HepG2 (cell line): Measurements from ENCODE around the gene ERRFI1. TPM values are rescaled to one million over a fixed set of nuclear protein-coding genes. Genes with fewer than 3 reads are reported as not detected.
A peak's percentile ranks its signal among the peaks of the same experiment; 100 is the strongest.

Experiments used
- ATAC-seq: fragments of 200-7000 bp; cut with Tn5 transposase; 3 replicates; pipeline ENCODE4 v1.9.1; 2020; ENCODE audit warnings: mild to moderate bottlenecking, moderate library complexity
- BruUV-seq: library from RNA; stranded (reverse); fragments of 400-500 nt; replicated peaks from 2 replicates; lab custom pipeline; 2021; lab: Mats Ljungman, UMichigan
- CTCF ChIA-PET: fragments of 300-600 bp; formaldehyde crosslinking; extraction: SDS; loops from one replicate; lab custom pipeline; 2021; ENCODE audit warnings: low total read pairs, inconsistent platforms, low intra/inter-chr PET ratio; lab: Yijun Ruan, JAX
- POLR2A ChIA-PET: fragments of 350-600 bp; sonication (Branson Sonifier 250); formaldehyde crosslinking; loops from one replicate; lab custom pipeline; 2020; ENCODE audit warnings: antibody characterized with exemption, inconsistent platforms; lab: Yijun Ruan, JAX
- DNase-seq: peaks from one replicate; pipeline ENCODE4 v3.0.0-alpha.2; 2015; ENCODE audit warnings: low spot score
- FAIRE-seq: peaks from 3 replicates; lab custom pipeline; 2011; peaks lifted over from hg19 to GRCh38; lab: Jason Lieb, UNC
- H2AFZ ChIP-seq: one replicate; pipeline ENCODE4 v1.6.1; 2011; ENCODE audit warnings: low read length, inconsistent platforms
- H3K27ac ChIP-seq: fragments of 300-600 bp; 3 replicates; pipeline ENCODE4 v1.8.0; 2011; ENCODE audit warnings: mixed run types, mild to moderate bottlenecking, mixed read lengths, low read length, inconsistent platforms; ENCODE audit not compliant: insufficient read depth; ENCODE audit errors: extremely low read length
- H3K27me3 ChIP-seq, 2 experiments: fragments of 200-600 bp in 1 of 2; 2 replicates in 1 of 2; 3 replicates in 1 of 2; pipeline versions ENCODE4 v1.6.0 to v1.8.0; 2011; ENCODE audit warnings: low read length in 2 of 2, mild to moderate bottlenecking in 2 of 2, moderate library complexity in 2 of 2, inconsistent platforms in 1 of 2; ENCODE audit not compliant: insufficient read depth in 2 of 2, control insufficient read depth in 1 of 2
- H3K36me3 ChIP-seq, 2 experiments: fragments of 200-600 bp in 1 of 2; replicated peaks in 1 of 2; 2 replicates in 1 of 2; 3 replicates in 1 of 2; pipeline versions ENCODE4 v1.5.1 to v1.8.0; 2011; ENCODE audit warnings: low read length in 2 of 2, inconsistent platforms in 1 of 2; ENCODE audit not compliant: insufficient read depth in 2 of 2, control insufficient read depth in 1 of 2
- H3K4me1 ChIP-seq: 2 replicates; pipeline ENCODE4 v1.5.1; 2012; ENCODE audit warnings: low read length, inconsistent platforms; ENCODE audit not compliant: insufficient read depth
- H3K4me2 ChIP-seq: 2 replicates; pipeline ENCODE4 v1.6.0; 2011; ENCODE audit warnings: low read depth, low read length, inconsistent platforms
- H3K4me3 ChIP-seq, 3 experiments: fragments of 200-600 bp in 1 of 3; sonication (generic), shearing (Covaris generic) in 1 of 3; replicated peaks in 1 of 3; 2 replicates each; pipeline ENCODE4 v1.5.1; 2011 to 2016; ENCODE audit warnings: low read length in 3 of 3, inconsistent platforms in 2 of 3, low read depth in 2 of 3, mild to moderate bottlenecking in 2 of 3, control low read depth in 1 of 3, mixed read lengths in 1 of 3; ENCODE audit not compliant: insufficient read depth in 1 of 3
- H3K79me2 ChIP-seq: one replicate; pipeline ENCODE4 v1.6.1; 2011; ENCODE audit warnings: low read length, inconsistent platforms; ENCODE audit not compliant: insufficient read depth
- H3K9ac ChIP-seq: 2 replicates; pipeline ENCODE4 v1.6.0; 2011; ENCODE audit warnings: mild to moderate bottlenecking, low read depth, low read length, inconsistent platforms; ENCODE audit not compliant: insufficient read depth
- H3K9me3 ChIP-seq: 2 replicates; pipeline ENCODE4 v1.5.1; 2012; ENCODE audit warnings: mild to moderate bottlenecking, low read length
- H4K20me1 ChIP-seq: 2 replicates; pipeline ENCODE4 v1.6.0; 2011; ENCODE audit warnings: inconsistent platforms, mild to moderate bottlenecking, low read length, moderate library complexity; ENCODE audit not compliant: insufficient read depth
- AFF4 ChIP-seq: sonication (generic); formaldehyde crosslinking; IDR thresholded peaks from 2 replicates; pipeline ENCODE4 v1.4.0; 2020; ENCODE audit warnings: missing genetic modification reagents
- FOXA3 ChIP-seq: IDR thresholded peaks from 2 replicates; pipeline ENCODE4 v1.6.1; 2016; ENCODE audit warnings: missing genetic modification reagents, missing compliant biosample characterization
- KDM1A ChIP-seq: IDR thresholded peaks from 2 replicates; pipeline ENCODE4 v1.6.1; 2016; ENCODE audit warnings: missing compliant biosample characterization
- MBD4 ChIP-seq: IDR thresholded peaks from 2 replicates; pipeline ENCODE4 v1.6.1; 2012; ENCODE audit warnings: low read length, inconsistent platforms, borderline replicate concordance
- RCOR2 ChIP-seq: IDR thresholded peaks from 2 replicates; pipeline ENCODE4 v1.6.1; 2016; ENCODE audit warnings: missing biosample characterization, missing genetic modification reagents
- ZBTB44 ChIP-seq: sonication (generic); formaldehyde crosslinking; IDR thresholded peaks from 2 replicates; pipeline ENCODE4 v1.4.0; 2020; ENCODE audit warnings: missing genetic modification reagents
- ZBTB7A ChIP-seq: sonication (generic); formaldehyde crosslinking; IDR thresholded peaks from 2 replicates; pipeline ENCODE4 v1.8.0; 2022; ENCODE audit warnings: mild to moderate bottlenecking, missing genetic modification reagents
- ZBTB8A ChIP-seq: sonication (generic); formaldehyde crosslinking; IDR thresholded peaks from 2 replicates; pipeline ENCODE4 v1.4.0; 2020; ENCODE audit warnings: mild to moderate bottlenecking, low read depth, missing genetic modification reagents, borderline replicate concordance
- ZMYM3 ChIP-seq: sonication (generic); formaldehyde crosslinking; IDR thresholded peaks from 2 replicates; pipeline ENCODE4 v1.5.1; 2020; ENCODE audit warnings: mild to moderate bottlenecking, missing genetic modification reagents
- ZNF10 ChIP-seq: sonication (generic); formaldehyde crosslinking; IDR thresholded peaks from 2 replicates; pipeline ENCODE4 v1.4.0; 2020; ENCODE audit warnings: mild to moderate bottlenecking, low read depth, missing genetic modification reagents, borderline replicate concordance
- ZNF143 ChIP-seq: sonication (generic); formaldehyde crosslinking; IDR thresholded peaks from 2 replicates; pipeline ENCODE4 v1.4.0; 2020; ENCODE audit warnings: missing genetic modification reagents
- ZNF496 ChIP-seq: sonication (generic); formaldehyde crosslinking; IDR thresholded peaks from 2 replicates; pipeline ENCODE4 v1.8.1; 2023; ENCODE audit warnings: mild to moderate bottlenecking, moderate library complexity, missing genetic modification reagents; ENCODE audit not compliant: insufficient replicate concordance
- ZNF691 ChIP-seq: sonication (generic); formaldehyde crosslinking; IDR thresholded peaks from 2 replicates; pipeline ENCODE4 v1.4.0; 2020; ENCODE audit warnings: missing genetic modification reagents, low read depth, mild to moderate bottlenecking, borderline replicate concordance
- ZNF780A ChIP-seq: sonication (generic); formaldehyde crosslinking; IDR thresholded peaks from 2 replicates; pipeline ENCODE4 v1.8.0; 2022; ENCODE audit warnings: mild to moderate bottlenecking, missing genetic modification reagents, moderate library complexity
- in situ Hi-C: cut with HindIII; loops from 2 replicates; pipeline ENCODE4 v1.10.0; 2017; ENCODE audit warnings: low pct_unique_long_range_greater_than_20kb; ENCODE audit not compliant: extremely low pct_ligation_motif_present
- intact Hi-C: fragments of 100-400 bp; cut with micrococcal nuclease; formaldehyde crosslinking; loops from one replicate; pipeline ENCODE4 v1.10.0; 2022; ENCODE audit not compliant: unreplicated experiment
- polyA plus RNA-seq, 8 experiments: library from polyadenylated mRNA; depleted of rRNA in 3 of 8; stranded (reverse) in 7 of 8; unstranded in 1 of 8; fragments of >200 nt; fragmentation: Illumina TruSeq in 4 of 8; extraction: Trizol in 4 of 8; gene quantifications; 2 replicates each; pipeline versions ENCODE4 v1.2.1 to v1.2.3, GENCODE V29; 2011 to 2016; ENCODE audit warnings: low read depth in 4 of 8, missing spikeins in 1 of 8, mixed read lengths in 1 of 8; ENCODE audit not compliant: insufficient read depth in 1 of 8
- total RNA-seq, 5 experiments: library from RNA; depleted of rRNA; stranded (reverse); fragments of >200 nt; fragmentation: Illumina TruSeq; extraction: Trizol; gene quantifications; 2 replicates each; pipeline ENCODE4 v1.2.3, GENCODE V29; 2016; ENCODE audit warnings: low read depth in 1 of 5

ERRFI1 gene
- total and polyA plus RNA-seq, 2 of the 13 experiments (the other 11 are each of a cell fraction or from before 2014, with no cell fraction given), result 84.4 to 753 TPM

- TF ChIP-seq ZBTB44 (CRISPR knock-in tag), result no peak
These were observed 35.7 kb upstream of the ERRFI1 start (continued) for GRCh38 chr1:8061673-8062386.

GRCh38 chr1:8061210-8061609 lies 35.1 kb upstream of the ERRFI1 start:
- Histone ChIP-seq H4K20me1 (no peaks in the 10 kb centered on the region), H3K36me3 (no peaks in the 10 kb centered on the region), H2AFZ (no peak overlapping the region), H3K4me1 (peaks cover 18% of the 10 kb centered on the region), H3K27ac (no peak overlapping the region), H3K9ac (no peak overlapping the region), H3K4me2 (peak overlapping the region; percentile 37; the same call in 1 of the 2 replicates), H3K79me2 (no peaks in the 10 kb centered on the region), H3K4me3 (no peak overlapping the region), H3K9me3 (no peaks in the 10 kb centered on the region), H3K27me3 (no peaks in the 10 kb centered on the region)
- POLR2A ChIA-PET, result interaction anchor here (0.6 to 1.9 kb wide), 6 partner anchors 21 to 93 kb away, joined by 3 to 8 read pairs (median 6); no protein-coding TSS in a partner anchor
- no TSS peak for BruUV-seq
- intact Hi-C loops (no loop called here), in situ Hi-C loops (no loop called here)
- ATAC-seq, result peak; percentile 32
- FAIRE-seq, result no peak
- CTCF ChIA-PET, result no interaction called here
- peak; percentile 77 for DNase-seq
- TF ChIP-seq ZMYM3 (CRISPR knock-in tag), result peak; percentile 62; the same call in 1 of the 2 replicates
- no peak for TF ChIP-seq ZBTB8A (CRISPR knock-in tag)
- TF ChIP-seq ZNF10 (CRISPR knock-in tag), result no peak
- peak; percentile 83 for TF ChIP-seq FOXA3 (CRISPR knock-in tag)
- TF ChIP-seq ZNF143 (CRISPR knock-in tag), result no peak
- TF ChIP-seq ZBTB7A (CRISPR knock-in tag), result no peak
- TF ChIP-seq AFF4 (CRISPR knock-in tag), result 0 out of 2 replicates have a peak, but pooled peaks have one; percentile 34
- TF ChIP-seq MBD4, result no peak
- no peak for TF ChIP-seq ZNF496 (CRISPR knock-in tag)
- TF ChIP-seq KDM1A (CRISPR knock-in tag), result peak; percentile 73; the same call in 1 of the 2 replicates
- TF ChIP-seq ZNF780A (CRISPR knock-in tag), result no peak
- TF ChIP-seq ZNF691 (CRISPR knock-in tag), result no peak
- TF ChIP-seq RCOR2 (CRISPR knock-in tag), result peak; percentile 88
